Liver (tissue), 9 donors: ENCODE data around the gene THSD4. TPM values are rescaled to one million over a fixed set of nuclear protein-coding genes. Genes with fewer than 3 reads are reported as not detected.

Experiments used
- DNase-seq: peaks from one replicate; pipeline ENCODE4 v3.0.0-alpha.2; 2017; ENCODE audit warnings: low spot score
- H3K27ac ChIP-seq, 2 donors: one replicate each; pipeline ENCODE4 v1.7.0; 2013; ENCODE audit warnings: inconsistent platforms in 2 of 2, low read length in 2 of 2, control low read depth in 1 of 2, low read depth in 1 of 2, mild to moderate bottlenecking in 1 of 2
- H3K27me3 ChIP-seq, 4 donors: one replicate each; pipeline versions ENCODE4 v1.6.1 to v1.7.0; 2013; ENCODE audit warnings: low read length in 3 of 4, inconsistent platforms in 1 of 4, mild to moderate bottlenecking in 1 of 4, moderate library complexity in 1 of 4; ENCODE audit not compliant: control insufficient read depth in 4 of 4, insufficient read depth in 4 of 4
- H3K36me3 ChIP-seq, 4 donors: one replicate each; pipeline versions ENCODE4 v1.6.1 to v1.7.0; 2013; ENCODE audit warnings: low read length in 3 of 4, mild to moderate bottlenecking in 3 of 4, low read depth in 1 of 4, moderate library complexity in 1 of 4; ENCODE audit not compliant: control insufficient read depth in 4 of 4, insufficient read depth in 3 of 4
- H3K4me1 ChIP-seq, 4 donors: one replicate each; pipeline versions ENCODE4 v1.6.1 to v1.7.0; 2013; ENCODE audit warnings: low read length in 3 of 4, mild to moderate bottlenecking in 3 of 4, moderate library complexity in 1 of 4; ENCODE audit not compliant: control insufficient read depth in 4 of 4, insufficient read depth in 4 of 4
- H3K4me3 ChIP-seq, 3 donors: one replicate each; pipeline versions ENCODE4 v1.6.1 to v1.7.0; 2013; ENCODE audit warnings: low read length in 3 of 3, control low read depth in 1 of 3, low read depth in 1 of 3, mild to moderate bottlenecking in 1 of 3
- H3K9ac ChIP-seq, 2 donors: one replicate each; pipeline ENCODE4 v1.7.0; 2013; ENCODE audit warnings: low read length in 2 of 2, mild to moderate bottlenecking in 2 of 2, moderate library complexity in 2 of 2, control low read depth in 1 of 2, low read depth in 1 of 2
- H3K9me3 ChIP-seq, 4 donors: one replicate each; pipeline versions ENCODE4 v1.6.1 to v1.7.0; 2013; ENCODE audit warnings: low read length in 3 of 4; ENCODE audit not compliant: control insufficient read depth in 4 of 4
- FOXA1 ChIP-seq: IDR thresholded peaks from 2 replicates; pipeline ENCODE4 v1.6.1; 2016; ENCODE audit warnings: antibody characterized with exemption
- FOXA2 ChIP-seq: IDR thresholded peaks from 2 replicates; pipeline ENCODE4 v1.6.1; 2016; ENCODE audit warnings: antibody characterized with exemption
- HNF4A ChIP-seq, 2 donors: conservative IDR thresholded peaks; 2 replicates each; pipeline ENCODE4 v1.6.1; 2016; ENCODE audit warnings: antibody characterized with exemption in 2 of 2, mild to moderate bottlenecking in 2 of 2
- JUND ChIP-seq, 2 donors: IDR thresholded peaks; 2 replicates each; pipeline ENCODE4 v1.6.1; 2016; ENCODE audit warnings: antibody characterized with exemption in 2 of 2
- NR2F2 ChIP-seq: IDR thresholded peaks from 2 replicates; pipeline ENCODE4 v1.6.1; 2016; ENCODE audit warnings: antibody characterized with exemption
- RAD21 ChIP-seq, 2 donors: IDR thresholded peaks; 2 replicates each; pipeline ENCODE4 v1.6.1; 2016; ENCODE audit warnings: antibody characterized with exemption in 2 of 2, mild to moderate bottlenecking in 2 of 2
- RXRA ChIP-seq, 2 donors: IDR thresholded peaks; 2 replicates each; pipeline ENCODE4 v1.6.1; 2017 to 2018; ENCODE audit warnings: antibody characterized with exemption in 2 of 2, mild to moderate bottlenecking in 1 of 2
- SP1 ChIP-seq: IDR thresholded peaks from 2 replicates; pipeline ENCODE4 v1.6.1; 2018; ENCODE audit warnings: antibody characterized with exemption, mild to moderate bottlenecking
- WGBS: extraction: QIAGEN DNeasy Blood & Tissue Kit; methylation state at CpG from one replicate; pipeline ENCODE4 v1.1.7; 2013; 5-methylcytosine and 5-hydroxymethylcytosine counted together
- polyA plus RNA-seq, 2 donors: library from polyadenylated mRNA; stranded (reverse) in 1 of 2; unstranded in 1 of 2; fragments of 200-250 nt in 1 of 2; fragments of >200 nt in 1 of 2; fragmentation: Nextera tagmentation in 1 of 2; extraction: Ambion mirVana in 1 of 2; gene quantifications; one replicate each; pipeline versions ENCODE4 v1.2.1 to v1.2.3, GENCODE V29; 2013 to 2015
- total RNA-seq, 2 donors: library from RNA; depleted of rRNA; stranded (reverse); fragments of >200 nt; gene quantifications; one replicate each; pipeline ENCODE4 v1.2.3, GENCODE V29; 2014
- TF ChIP-seq, protein P1 (sequence below): fragments of 150-350 bp; IDR thresholded peaks from 2 replicates; pipeline ENCODE4 v1.5.1; 2017; ENCODE audit warnings: improper control_type of control experiment, low read depth, low read length; ENCODE audit not compliant: missing input control
- TF ChIP-seq, protein P2 (sequence below): IDR thresholded peaks from 2 replicates; pipeline ENCODE4 v1.6.1; 2016; ENCODE audit warnings: antibody characterized with exemption
- donor health status: healthy.
- donor health status: healthy.
- donor health status: healthy.
- donor health status: healthy.
- donor health status: healthy.

THSD4 gene
- total and polyA plus RNA-seq, 4 donors: 0.23 to 11.5 (median 1.9) TPM

DNA sequence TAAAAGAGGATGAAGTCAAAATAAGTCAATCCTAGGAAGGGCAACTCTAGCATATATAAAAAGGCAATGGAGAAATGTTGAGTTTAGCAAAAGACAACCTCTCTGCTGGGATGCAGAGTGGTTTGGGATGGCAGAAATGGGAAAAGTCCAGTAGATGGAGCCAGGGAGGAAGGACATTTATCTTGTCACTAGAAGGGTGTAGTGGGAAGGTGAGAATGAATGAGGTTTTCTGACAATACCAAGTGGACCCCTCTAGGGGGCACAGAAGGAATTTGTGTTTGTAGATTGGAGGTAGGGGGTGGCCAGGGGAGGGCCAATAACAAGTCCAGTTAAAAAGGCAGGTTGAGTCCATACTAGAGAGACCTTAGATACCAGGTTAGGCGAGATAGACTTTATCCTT lies 80.0 kb downstream of the THSD4 start:
- no peaks in the 10 kb centered on the region for H3K27me3 ChIP-seq
- TF ChIP-seq RAD21 (IDR thresholded peaks at IDR 0.05) (peak; percentile 72 to 87), RXRA (IDR thresholded peaks at IDR 0.05) (no peak), HNF4A (conservative IDR thresholded peaks at IDR 0.05) (peak in 1 of 2 donors; percentile 19)
- TF ChIP-seq, protein P1, sequence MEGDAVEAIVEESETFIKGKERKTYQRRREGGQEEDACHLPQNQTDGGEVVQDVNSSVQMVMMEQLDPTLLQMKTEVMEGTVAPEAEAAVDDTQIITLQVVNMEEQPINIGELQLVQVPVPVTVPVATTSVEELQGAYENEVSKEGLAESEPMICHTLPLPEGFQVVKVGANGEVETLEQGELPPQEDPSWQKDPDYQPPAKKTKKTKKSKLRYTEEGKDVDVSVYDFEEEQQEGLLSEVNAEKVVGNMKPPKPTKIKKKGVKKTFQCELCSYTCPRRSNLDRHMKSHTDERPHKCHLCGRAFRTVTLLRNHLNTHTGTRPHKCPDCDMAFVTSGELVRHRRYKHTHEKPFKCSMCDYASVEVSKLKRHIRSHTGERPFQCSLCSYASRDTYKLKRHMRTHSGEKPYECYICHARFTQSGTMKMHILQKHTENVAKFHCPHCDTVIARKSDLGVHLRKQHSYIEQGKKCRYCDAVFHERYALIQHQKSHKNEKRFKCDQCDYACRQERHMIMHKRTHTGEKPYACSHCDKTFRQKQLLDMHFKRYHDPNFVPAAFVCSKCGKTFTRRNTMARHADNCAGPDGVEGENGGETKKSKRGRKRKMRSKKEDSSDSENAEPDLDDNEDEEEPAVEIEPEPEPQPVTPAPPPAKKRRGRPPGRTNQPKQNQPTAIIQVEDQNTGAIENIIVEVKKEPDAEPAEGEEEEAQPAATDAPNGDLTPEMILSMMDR: peak; percentile 27
- H3K4me3 ChIP-seq: no peak overlapping the region
- no peaks in the 10 kb centered on the region for H3K36me3 ChIP-seq
- H3K9ac ChIP-seq: no peak overlapping the region
- 89% methylated on average over 1 of the region's 1 CpG for WGBS
- no peak for DNase-seq
- no peak overlapping the region for H3K27ac ChIP-seq
- H3K9me3 ChIP-seq: no peaks in the 10 kb centered on the region
- H3K4me1 ChIP-seq: no peaks in the 10 kb centered on the region

DNA sequence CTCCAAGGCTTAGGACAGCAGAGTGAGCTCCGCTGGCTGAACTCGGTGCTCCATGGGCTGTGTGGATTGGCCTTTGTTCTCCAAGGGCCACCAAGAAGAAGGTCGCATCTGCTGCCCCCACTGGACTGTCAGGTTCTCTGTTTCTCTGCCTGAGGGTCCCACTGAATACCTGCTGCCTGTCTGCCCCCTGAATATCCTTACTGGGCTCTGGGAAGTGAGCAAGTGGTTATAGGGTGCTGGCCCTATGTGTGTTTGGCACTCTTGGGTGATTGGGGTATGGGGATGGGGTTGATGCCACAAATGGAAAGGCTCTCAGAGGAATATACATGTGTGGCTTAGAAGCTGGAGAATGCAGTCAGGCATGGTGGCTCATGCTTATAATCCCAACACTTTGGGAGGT lies 82.3 kb downstream of the THSD4 start:
- H3K4me1 ChIP-seq: no peaks in the 10 kb centered on the region
- no peak overlapping the region for H3K4me3 ChIP-seq
- TF ChIP-seq, protein P2, sequence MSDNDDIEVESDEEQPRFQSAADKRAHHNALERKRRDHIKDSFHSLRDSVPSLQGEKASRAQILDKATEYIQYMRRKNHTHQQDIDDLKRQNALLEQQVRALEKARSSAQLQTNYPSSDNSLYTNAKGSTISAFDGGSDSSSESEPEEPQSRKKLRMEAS: no peak
- no peaks in the 10 kb centered on the region for H3K27me3 ChIP-seq
- no peaks in the 10 kb centered on the region for H3K9me3 ChIP-seq
- 93% methylated on average over 3 of the region's 3 CpGs for WGBS
- DNase-seq: no peak
- no peak overlapping the region for H3K9ac ChIP-seq
- no peak overlapping the region for H3K27ac ChIP-seq
- no peaks in the 10 kb centered on the region for H3K36me3 ChIP-seq

DNA sequence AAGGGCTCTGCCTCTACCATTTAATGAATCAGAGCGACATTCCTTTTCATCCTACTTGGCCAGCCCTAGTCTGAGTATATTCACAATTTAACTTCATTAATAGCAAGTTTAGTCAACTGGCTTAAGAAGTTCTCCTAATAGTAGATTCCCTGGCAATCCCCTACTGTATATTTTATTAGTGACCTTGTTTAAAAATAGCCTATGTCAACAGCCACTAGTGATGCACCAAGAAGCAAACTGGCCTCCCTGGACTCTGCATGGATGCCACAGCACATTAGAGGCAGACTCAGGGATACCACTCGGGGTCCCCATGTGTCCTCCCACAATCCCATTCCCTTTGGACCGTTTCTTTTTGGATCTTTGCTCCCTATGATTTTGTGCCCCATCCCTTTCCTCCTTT lies 83.6 kb downstream of the THSD4 start:
- Histone ChIP-seq H3K9ac (no peak overlapping the region), H3K27me3 (no peaks in the 10 kb centered on the region), H3K27ac (no peak overlapping the region), H3K4me3 (no peak overlapping the region), H3K4me1 (peaks cover 0 to 9% (median 2%) of the 10 kb centered on the region in 4 donors), H3K9me3 (no peaks in the 10 kb centered on the region), H3K36me3 (no peaks in the 10 kb centered on the region)
- TF ChIP-seq JUND (IDR thresholded peaks at IDR 0.05) (no peak), FOXA2 (no peak), RXRA (IDR thresholded peaks at IDR 0.05) (no peak), RAD21 (IDR thresholded peaks at IDR 0.05) (no peak)
- DNase-seq: no peak
- 88% methylated on average over 3 of the region's 3 CpGs for WGBS

DNA sequence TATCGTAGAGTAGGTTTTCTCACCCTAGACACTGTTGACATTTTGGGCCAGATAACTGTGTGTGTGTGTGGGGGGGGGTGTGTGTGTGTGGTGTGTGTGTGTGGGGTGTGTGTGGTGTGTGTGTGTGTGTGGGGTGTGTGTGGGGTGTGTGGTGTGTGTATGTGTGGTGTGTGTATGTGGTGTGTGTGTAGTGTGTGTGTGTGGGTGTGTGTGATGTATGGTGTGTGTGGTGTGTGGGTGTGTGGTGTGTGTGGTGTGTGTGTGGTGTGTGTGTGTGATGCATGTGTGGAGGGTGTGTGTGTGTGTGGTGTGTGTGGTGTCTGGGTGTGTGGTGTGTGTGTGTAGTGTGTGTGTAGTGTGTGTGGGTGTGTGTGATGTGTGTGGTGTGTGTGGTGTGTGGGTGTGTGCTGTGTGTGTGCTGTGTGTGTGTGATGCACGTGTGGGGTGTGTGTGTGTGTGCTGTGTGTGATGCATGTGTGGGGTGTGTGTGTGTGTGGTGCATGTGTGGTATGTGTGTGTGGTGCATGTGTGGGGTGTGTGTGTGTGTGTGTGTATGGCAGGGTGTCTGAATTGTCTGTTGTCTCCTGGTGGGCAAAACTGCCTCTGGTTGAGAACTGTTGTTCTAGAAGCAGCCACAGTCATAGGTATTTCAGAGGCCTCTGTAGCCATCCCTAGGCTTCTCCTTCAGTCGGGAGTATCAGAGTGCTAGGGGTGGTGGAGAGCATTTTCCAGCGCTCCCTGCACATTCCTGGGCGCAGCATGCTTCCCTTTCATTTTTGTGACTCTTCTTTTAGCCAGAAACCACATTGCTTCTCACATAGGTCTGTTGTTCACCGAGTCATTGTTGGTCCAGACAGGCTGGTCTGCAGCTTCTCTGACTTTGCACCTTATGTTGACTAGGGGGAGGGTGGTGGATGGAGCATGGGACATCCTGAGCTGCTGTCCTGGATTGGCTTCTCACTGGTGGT lies 84.4 kb downstream of the THSD4 start:
- no peak for TF ChIP-seq RAD21 (IDR thresholded peaks at IDR 0.05)
- no peak for TF ChIP-seq NR2F2
- no peak for TF ChIP-seq FOXA1
- no peak for TF ChIP-seq SP1
- TF ChIP-seq FOXA2: no peak
- TF ChIP-seq, protein P1: no peak
- Histone ChIP-seq H3K27ac (no peak overlapping the region), H3K9ac (no peak overlapping the region), H3K4me1 (peaks cover 0 to 14% (median 6%) of the 10 kb centered on the region in 4 donors), H3K4me3 (no peak overlapping the region), H3K9me3 (no peaks in the 10 kb centered on the region), H3K27me3 (no peaks in the 10 kb centered on the region), H3K36me3 (no peaks in the 10 kb centered on the region)
- no peak for DNase-seq
- WGBS: 85% methylated on average over 6 of the region's 6 CpGs
